Endothelial cell (in vitro differentiated cells): Measurements from ENCODE around the gene NDUFAB1. TPM values are rescaled to one million over a fixed set of nuclear protein-coding genes. Genes with fewer than 3 reads are reported as not detected.
"Not testable (repeated sequence)": the region's sequence is repeated elsewhere in the genome, so short reads cannot be mapped to it uniquely, and the experiment has no call there.

Experiments used
- DNase-seq: peaks from one replicate; pipeline ENCODE4 v3.0.0; 2021; ENCODE audit warnings: low spot score
- H3K27ac Mint-ChIP-seq: one replicate; pipeline ENCODE4 v1.8.0; 2021; ENCODE audit warnings: mixed read lengths, inconsistent platforms; ENCODE audit not compliant: unreplicated experiment
- H3K27me3 Mint-ChIP-seq: one replicate; pipeline ENCODE4 v1.8.0; 2021; ENCODE audit warnings: mild to moderate bottlenecking, moderate library complexity, mixed read lengths, inconsistent platforms; ENCODE audit not compliant: unreplicated experiment
- H3K36me3 Mint-ChIP-seq: one replicate; pipeline ENCODE4 v1.8.0; 2021; ENCODE audit warnings: mild to moderate bottlenecking, low read depth, mixed read lengths, inconsistent platforms; ENCODE audit not compliant: unreplicated experiment
- H3K4me1 Mint-ChIP-seq: one replicate; pipeline ENCODE4 v1.8.0; 2021; ENCODE audit warnings: mild to moderate bottlenecking, mixed read lengths, inconsistent platforms; ENCODE audit not compliant: unreplicated experiment
- H3K4me3 Mint-ChIP-seq: one replicate; pipeline ENCODE4 v1.8.0; 2021; ENCODE audit warnings: mild to moderate bottlenecking, mixed read lengths, inconsistent platforms; ENCODE audit not compliant: unreplicated experiment
- H3K9me3 Mint-ChIP-seq: one replicate; pipeline ENCODE4 v1.8.0; 2021; ENCODE audit warnings: mixed read lengths, inconsistent platforms; ENCODE audit not compliant: unreplicated experiment
- total RNA-seq: library from RNA; stranded (reverse); fragmentation: NEBNext Ultra II Directional; extraction: Animal tissue kit (Norgen Biotek cat#: 25700); gene quantifications from one replicate; pipeline ENCODE4 v1.2.1, GENCODE V29; 2021; ENCODE audit not compliant: unreplicated experiment
- TF ChIP-seq, protein P1 (sequence below): fragments of 200-600 bp; sonication (generic); IDR thresholded peaks from one replicate; pipeline ENCODE4 v1.5.0; 2021; ENCODE audit warnings: antibody characterized with exemption; ENCODE audit not compliant: unreplicated experiment

Gene NDUFAB1
- total RNA-seq, 1 donor from 2014 or later: 91.7 TPM

DNA sequence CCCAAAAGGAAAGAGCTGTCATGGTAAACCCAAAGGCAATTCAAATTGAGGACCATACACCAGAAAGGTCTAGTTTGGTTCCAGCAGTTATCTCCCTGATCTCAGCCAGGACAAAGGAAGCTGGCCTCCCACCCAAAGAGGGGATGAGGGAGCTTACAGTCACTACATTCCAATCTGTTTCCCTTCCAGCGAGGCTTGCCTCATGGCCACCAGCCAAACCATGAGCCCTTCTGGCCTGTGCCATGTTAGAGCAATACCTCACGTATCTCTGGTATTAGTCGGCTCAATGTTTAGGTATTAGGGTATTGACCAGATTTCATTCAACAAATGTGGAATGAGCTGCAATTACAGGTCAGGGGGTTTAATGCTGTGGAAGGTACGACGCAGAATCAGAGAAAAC, 8.4 kb downstream of the NDUFAB1 start:
- Mint-ChIP-seq H3K4me3 (no peak overlapping the region), H3K9me3 (no peaks in the 10 kb centered on the region), H3K27me3 (peaks cover 6% of the 10 kb centered on the region), H3K27ac (no peak overlapping the region), H3K36me3 (peaks cover 32% of the 10 kb centered on the region), H3K4me1 (no peaks in the 10 kb centered on the region)
- TF ChIP-seq, protein P1, sequence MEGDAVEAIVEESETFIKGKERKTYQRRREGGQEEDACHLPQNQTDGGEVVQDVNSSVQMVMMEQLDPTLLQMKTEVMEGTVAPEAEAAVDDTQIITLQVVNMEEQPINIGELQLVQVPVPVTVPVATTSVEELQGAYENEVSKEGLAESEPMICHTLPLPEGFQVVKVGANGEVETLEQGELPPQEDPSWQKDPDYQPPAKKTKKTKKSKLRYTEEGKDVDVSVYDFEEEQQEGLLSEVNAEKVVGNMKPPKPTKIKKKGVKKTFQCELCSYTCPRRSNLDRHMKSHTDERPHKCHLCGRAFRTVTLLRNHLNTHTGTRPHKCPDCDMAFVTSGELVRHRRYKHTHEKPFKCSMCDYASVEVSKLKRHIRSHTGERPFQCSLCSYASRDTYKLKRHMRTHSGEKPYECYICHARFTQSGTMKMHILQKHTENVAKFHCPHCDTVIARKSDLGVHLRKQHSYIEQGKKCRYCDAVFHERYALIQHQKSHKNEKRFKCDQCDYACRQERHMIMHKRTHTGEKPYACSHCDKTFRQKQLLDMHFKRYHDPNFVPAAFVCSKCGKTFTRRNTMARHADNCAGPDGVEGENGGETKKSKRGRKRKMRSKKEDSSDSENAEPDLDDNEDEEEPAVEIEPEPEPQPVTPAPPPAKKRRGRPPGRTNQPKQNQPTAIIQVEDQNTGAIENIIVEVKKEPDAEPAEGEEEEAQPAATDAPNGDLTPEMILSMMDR: no peak
- no peak for DNase-seq

DNA sequence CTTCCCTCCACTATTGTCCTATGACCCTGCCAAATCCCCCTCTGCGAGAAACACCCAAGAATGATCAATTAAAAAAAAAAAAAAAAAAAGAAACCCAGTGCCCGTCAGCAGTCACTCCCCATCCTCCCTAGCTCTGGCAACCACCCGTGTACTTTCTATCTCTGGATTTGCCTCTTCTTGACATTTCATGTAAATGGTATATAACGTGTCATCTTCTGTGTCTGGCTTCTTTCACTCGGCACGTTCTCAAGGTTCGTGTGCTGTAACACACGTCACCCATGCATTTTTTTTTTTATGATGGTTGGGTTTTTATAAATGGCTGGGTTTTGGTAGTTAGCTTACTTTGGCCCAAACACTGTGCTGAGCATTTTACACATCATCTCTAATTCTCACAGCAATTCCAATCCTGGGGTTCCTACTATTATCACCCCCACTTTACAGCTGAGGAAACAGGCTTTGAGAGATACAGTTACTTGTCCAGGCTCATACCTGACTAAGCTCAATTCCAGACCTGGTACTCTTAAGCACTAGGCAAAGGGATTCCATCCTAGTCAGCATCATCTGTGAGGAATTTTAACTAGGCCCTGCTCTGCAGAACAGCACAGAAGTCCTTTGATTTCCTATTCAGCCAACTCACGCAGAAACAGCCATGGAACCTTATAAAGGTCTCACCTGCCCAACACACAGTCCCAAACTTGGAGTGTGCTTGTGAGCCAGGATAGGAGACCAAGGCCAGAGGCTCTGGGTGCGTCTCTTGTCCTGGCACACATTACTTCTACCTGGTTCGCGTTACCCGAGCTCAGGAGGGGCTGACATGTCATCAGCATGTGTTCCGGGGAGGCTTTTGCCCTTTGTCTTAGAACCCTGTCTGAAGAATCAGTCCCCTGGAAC, 11.7 kb downstream of the NDUFAB1 start:
- Mint-ChIP-seq H3K27ac (no peak overlapping the region), H3K9me3 (no peaks in the 10 kb centered on the region)
- TF ChIP-seq, protein P1: no peak

GRCh38 chr16:23583271-23583670, 12.8 kb downstream of the NDUFAB1 start:
- not testable (repeated sequence) for H3K9me3 Mint-ChIP-seq, H3K4me1 Mint-ChIP-seq, H3K27ac Mint-ChIP-seq, DNase-seq, H3K27me3 Mint-ChIP-seq, H3K4me3 Mint-ChIP-seq
- H3K36me3 Mint-ChIP-seq: peaks cover 30% of the 10 kb centered on the region

More for the DNA sequence above, 11.7 kb downstream of the NDUFAB1 start:
- H3K4me3 Mint-ChIP-seq: peak overlapping the region; percentile 24
- no peaks in the 10 kb centered on the region for H3K4me1 Mint-ChIP-seq
- no peaks in the 10 kb centered on the region for H3K27me3 Mint-ChIP-seq
- no peak for DNase-seq
- peaks cover 33% of the 10 kb centered on the region for H3K36me3 Mint-ChIP-seq

- Mint-ChIP-seq H3K27me3 (no peaks in the 10 kb centered on the region), H3K9me3 (no peaks in the 10 kb centered on the region), H3K4me1 (no peaks in the 10 kb centered on the region), H3K27ac (no peak overlapping the region), H3K36me3 (peaks cover 30% of the 10 kb centered on the region), H3K4me3 (no peak overlapping the region)
- TF ChIP-seq, protein P1: no peak
- no peak for DNase-seq
These were observed 14.4 kb downstream of the NDUFAB1 start for GRCh38 chr16:23581764-23582163.

GRCh38 chr16:23580391-23580790, 15.7 kb downstream of the NDUFAB1 start:
- Mint-ChIP-seq H3K27me3 (no peaks in the 10 kb centered on the region), H3K36me3 (peaks cover 26% of the 10 kb centered on the region), H3K27ac (no peak overlapping the region), H3K4me1 (no peaks in the 10 kb centered on the region), H3K4me3 (no peak overlapping the region), H3K9me3 (no peaks in the 10 kb centered on the region)
- TF ChIP-seq, protein P1: no peak
- no peak for DNase-seq
